ENCODE measurements around the gene PERM1.

GRCh38 chr1:936348-937264 lies 45.3 kb downstream of the PERM1 start:
- TF ChIP-seq CTCF (conservative IDR thresholded peaks at IDR 0.05 in 1 of 2, IDR thresholded peaks at IDR 0.05 in 1 of 2; ENCODE audit: low read depth in 1 of 2, low read length in 2 of 2) (no peak), EZH2 (IDR thresholded peaks at IDR 0.05; ENCODE audit: low read length, missing control alignments) (no peak)
